ENCODE results near the gene MLPH.
A peak's percentile ranks its signal among the peaks of the same experiment; 100 is the strongest.

The MLPH gene

DNA sequence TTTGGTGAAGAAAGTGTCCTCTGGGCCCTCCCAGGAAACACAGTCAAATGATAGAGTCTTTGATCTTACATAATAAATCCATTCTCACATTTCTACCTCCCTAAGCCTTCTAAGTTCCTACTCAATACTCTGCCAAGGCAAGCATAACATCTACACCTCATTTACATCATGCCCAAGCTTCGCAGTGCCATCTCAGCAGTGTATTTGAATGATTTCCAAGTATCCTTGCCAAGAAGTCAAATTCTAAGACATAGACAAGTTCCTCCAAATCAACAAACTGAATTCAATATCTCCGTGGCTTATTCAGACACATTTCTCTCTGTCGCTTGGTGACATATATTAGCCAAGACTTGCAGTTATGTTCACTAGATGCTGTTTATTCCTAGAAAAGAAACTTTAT, 8.1 kb upstream of the MLPH start:
- no peaks in the 10 kb centered on the region for H3K27me3 ChIP-seq (ENCODE audit: control insufficient read depth in 1 of 2, insufficient read depth in 1 of 2, low read length in 2 of 2)
- H2AFZ ChIP-seq (ENCODE audit: low read depth, low read length), result no peak overlapping the region
- no peak overlapping the region for H2BK120ac ChIP-seq (ENCODE audit: low read depth, low read length)
- no peak overlapping the region for H3K18ac ChIP-seq (ENCODE audit: low read depth in 1 of 2, low read length in 2 of 2)
- no peak overlapping the region for H4K91ac ChIP-seq (ENCODE audit: low read length)
- no peak overlapping the region for H3K23ac ChIP-seq (ENCODE audit: low read length in 2 of 2)
- H3K4me2 ChIP-seq (ENCODE audit: low read length, poor library complexity, severe bottlenecking), result no peak overlapping the region
- no peak overlapping the region for H3K4ac ChIP-seq (ENCODE audit: low read depth in 1 of 2, low read length in 2 of 2)
- no peak overlapping the region for H3K4me3 ChIP-seq (ENCODE audit: insufficient read depth in 1 of 2, low read depth in 1 of 2, low read length in 2 of 2)
- no peak overlapping the region for H2BK5ac ChIP-seq (ENCODE audit: low read depth, low read length, poor library complexity, severe bottlenecking)
- H3K14ac ChIP-seq (ENCODE audit: low read length in 2 of 2), result no peak overlapping the region
- no peaks in the 10 kb centered on the region for H3K36me3 ChIP-seq (ENCODE audit: control insufficient read depth in 1 of 2, insufficient read depth in 2 of 2, low read depth in 1 of 2, low read length in 2 of 2)
- DNase-seq, result no peak
- H3K9ac ChIP-seq (ENCODE audit: low read length), result no peak overlapping the region
- no peaks in the 10 kb centered on the region for H3K9me3 ChIP-seq (ENCODE audit: control insufficient read depth, low read length)
- H3K79me1 ChIP-seq (replicated peaks; ENCODE audit: low read length, poor library complexity, severe bottlenecking), result no peaks in the 10 kb centered on the region
- no peak overlapping the region for H3K27ac ChIP-seq (ENCODE audit: low read length, poor library complexity, severe bottlenecking)
- peaks cover 23% of the 10 kb centered on the region for H3K4me1 ChIP-seq (ENCODE audit: control insufficient read depth, insufficient read depth, low read depth, low read length)
- no peak overlapping the region for H2BK12ac ChIP-seq (ENCODE audit: low read length in 2 of 2)
- no peak overlapping the region for H2AK5ac ChIP-seq (ENCODE audit: low read length, severe bottlenecking)
- 95% methylated on average over 1 of the region's 3 CpGs for WGBS
- no peak overlapping the region for H4K8ac ChIP-seq (ENCODE audit: low read length)
- H2BK15ac ChIP-seq (ENCODE audit: low read depth, poor library complexity, severe bottlenecking), result no peak overlapping the region

DNA sequence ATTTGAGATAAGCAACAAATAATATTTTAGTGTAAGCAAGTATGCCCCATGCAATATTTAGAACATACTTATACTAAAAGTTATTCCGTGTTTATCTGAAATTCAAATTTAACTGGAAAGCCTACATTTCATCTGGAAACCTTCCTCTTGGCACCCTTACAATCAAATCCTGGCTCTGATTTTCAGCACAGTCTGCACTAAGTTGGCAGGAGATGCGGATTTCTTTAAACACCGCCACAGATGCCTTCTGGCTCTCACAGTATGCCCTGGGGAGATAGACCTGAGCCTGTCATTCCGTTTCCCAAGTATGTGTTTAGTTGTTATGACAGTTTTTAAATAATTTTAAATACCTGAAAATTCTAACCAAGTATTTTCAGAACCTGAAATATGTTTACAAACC, 7.3 kb upstream of the MLPH start:
- H3K4me1 ChIP-seq (ENCODE audit: control insufficient read depth, insufficient read depth, low read depth, low read length), result peaks cover 16% of the 10 kb centered on the region
- no peak overlapping the region for H3K4me2 ChIP-seq (ENCODE audit: low read length, poor library complexity, severe bottlenecking)
- H3K14ac ChIP-seq (ENCODE audit: low read length in 2 of 2), result no peak overlapping the region
- peaks cover 1% of the 10 kb centered on the region for H3K79me1 ChIP-seq (replicated peaks; ENCODE audit: low read length, poor library complexity, severe bottlenecking)
- no peak for DNase-seq
- no peak overlapping the region for H2BK15ac ChIP-seq (ENCODE audit: low read depth, poor library complexity, severe bottlenecking)
- no peak overlapping the region for H4K8ac ChIP-seq (ENCODE audit: low read length)
- H3K4me3 ChIP-seq (ENCODE audit: insufficient read depth in 1 of 2, low read depth in 1 of 2, low read length in 2 of 2), result no peak overlapping the region
- no peaks in the 10 kb centered on the region for H3K36me3 ChIP-seq (ENCODE audit: control insufficient read depth in 1 of 2, insufficient read depth in 2 of 2, low read depth in 1 of 2, low read length in 2 of 2)
- H2BK120ac ChIP-seq (ENCODE audit: low read depth, low read length), result no peak overlapping the region
- no peak overlapping the region for H4K91ac ChIP-seq (ENCODE audit: low read length)
- no peak overlapping the region for H3K27ac ChIP-seq (ENCODE audit: low read length, poor library complexity, severe bottlenecking)
- H2AK5ac ChIP-seq (ENCODE audit: low read length, severe bottlenecking), result no peak overlapping the region
- WGBS, result 99% methylated on average over 2 of the region's 4 CpGs
- no peak overlapping the region for H2AFZ ChIP-seq (ENCODE audit: low read depth, low read length)
- H3K18ac ChIP-seq (ENCODE audit: low read depth in 1 of 2, low read length in 2 of 2), result no peak overlapping the region
- H3K23ac ChIP-seq (ENCODE audit: low read length in 2 of 2), result no peak overlapping the region
- no peaks in the 10 kb centered on the region for H3K27me3 ChIP-seq (ENCODE audit: control insufficient read depth in 1 of 2, insufficient read depth in 1 of 2, low read length in 2 of 2)
- H3K9me3 ChIP-seq (ENCODE audit: control insufficient read depth, low read length), result no peaks in the 10 kb centered on the region
- H2BK12ac ChIP-seq (ENCODE audit: low read length in 2 of 2), result no peak overlapping the region
- H3K4ac ChIP-seq (ENCODE audit: low read depth in 1 of 2, low read length in 2 of 2), result no peak overlapping the region
- H3K9ac ChIP-seq (ENCODE audit: low read length), result no peak overlapping the region
- no peak overlapping the region for H2BK5ac ChIP-seq (ENCODE audit: low read depth, low read length, poor library complexity, severe bottlenecking)

DNA sequence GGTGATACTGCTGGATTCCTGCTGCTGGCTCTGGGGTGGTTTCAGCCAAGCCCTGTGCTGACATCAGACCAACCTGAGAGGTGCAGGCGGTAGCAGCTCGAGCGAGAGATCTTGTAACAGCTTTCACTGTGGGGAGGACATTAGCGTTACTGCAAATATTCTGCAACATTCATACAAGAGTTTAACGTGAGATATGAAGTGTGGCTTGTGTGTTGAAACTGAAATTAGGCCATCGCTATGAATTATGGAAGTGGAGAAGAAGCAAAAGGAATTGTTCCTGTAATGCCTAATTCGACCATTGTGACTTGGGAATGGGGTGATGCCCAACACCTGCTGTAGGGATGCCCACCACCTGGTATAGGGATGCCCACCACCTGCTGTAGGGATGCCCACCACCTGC, 6.5 kb upstream of the MLPH start:
- Histone ChIP-seq H2AK5ac (ENCODE audit: low read length, severe bottlenecking) (no peak overlapping the region), H2AFZ (ENCODE audit: low read depth, low read length) (no peak overlapping the region), H3K36me3 (ENCODE audit: control insufficient read depth in 1 of 2, insufficient read depth in 2 of 2, low read depth in 1 of 2, low read length in 2 of 2) (no peaks in the 10 kb centered on the region), H3K9ac (ENCODE audit: low read length) (no peak overlapping the region), H2BK12ac (ENCODE audit: low read length in 2 of 2) (peak overlapping the region; percentile 47 to 87), H3K23ac (ENCODE audit: low read length in 2 of 2) (no peak overlapping the region), H3K79me1 (replicated peaks; ENCODE audit: low read length, poor library complexity, severe bottlenecking) (peaks cover 1% of the 10 kb centered on the region), H4K91ac (ENCODE audit: low read length) (peak overlapping the region; percentile 10), H3K4me2 (ENCODE audit: low read length, poor library complexity, severe bottlenecking) (no peak overlapping the region), H3K27ac (ENCODE audit: low read length, poor library complexity, severe bottlenecking) (no peak overlapping the region), H3K9me3 (ENCODE audit: control insufficient read depth, low read length) (no peaks in the 10 kb centered on the region), H4K8ac (ENCODE audit: low read length) (no peak overlapping the region), H3K14ac (ENCODE audit: low read length in 2 of 2) (no peak overlapping the region), H3K27me3 (ENCODE audit: control insufficient read depth in 1 of 2, insufficient read depth in 1 of 2, low read length in 2 of 2) (no peaks in the 10 kb centered on the region), H3K18ac (ENCODE audit: low read depth in 1 of 2, low read length in 2 of 2) (no peak overlapping the region), H2BK120ac (ENCODE audit: low read depth, low read length) (no peak overlapping the region), H3K4me1 (ENCODE audit: control insufficient read depth, insufficient read depth, low read depth, low read length) (peaks cover 16% of the 10 kb centered on the region), H3K4me3 (ENCODE audit: insufficient read depth in 1 of 2, low read depth in 1 of 2, low read length in 2 of 2) (no peak overlapping the region), H2BK15ac (ENCODE audit: low read depth, poor library complexity, severe bottlenecking) (peak overlapping the region; percentile 73), H3K4ac (ENCODE audit: low read depth in 1 of 2, low read length in 2 of 2) (no peak overlapping the region), H2BK5ac (ENCODE audit: low read depth, low read length, poor library complexity, severe bottlenecking) (no peak overlapping the region)
- DNase-seq, result no peak
- 91% methylated on average over 7 of the region's 7 CpGs for WGBS

DNA sequence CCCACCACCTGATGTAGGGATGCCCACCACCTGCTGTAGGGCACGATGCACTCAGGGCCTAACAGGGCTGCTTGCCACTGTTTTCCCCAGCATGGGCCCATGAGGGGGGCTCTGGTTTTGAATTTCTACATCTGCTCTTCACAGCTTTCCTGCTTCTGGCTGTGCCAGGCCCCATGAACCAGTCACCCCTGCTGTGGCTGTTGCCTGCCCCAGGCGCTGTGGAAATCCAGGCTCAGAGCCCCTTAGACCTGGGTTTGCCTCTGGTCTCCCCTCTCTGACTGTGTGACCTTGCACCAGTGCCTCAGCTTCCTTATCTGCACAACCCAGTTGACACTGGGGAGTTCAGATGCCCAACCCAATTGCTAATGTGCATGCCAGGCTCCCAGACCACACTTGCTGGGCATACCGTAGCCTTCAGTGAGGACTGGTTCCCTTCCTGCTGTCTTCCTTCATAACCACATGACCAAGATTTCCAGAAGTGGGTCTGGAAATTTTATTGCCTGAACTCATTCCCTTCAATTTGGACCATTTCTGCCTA, 6.0 kb upstream of the MLPH start:
- 93% methylated on average over 3 of the region's 3 CpGs for WGBS
- no peaks in the 10 kb centered on the region for H3K27me3 ChIP-seq (ENCODE audit: control insufficient read depth in 1 of 2, insufficient read depth in 1 of 2, low read length in 2 of 2)

More for the DNA sequence above, 6.0 kb upstream of the MLPH start:
- Histone ChIP-seq H3K4me1 (ENCODE audit: control insufficient read depth, insufficient read depth, low read depth, low read length) (peaks cover 12% of the 10 kb centered on the region), H4K91ac (ENCODE audit: low read length) (peak overlapping the region; percentile 40), H2BK15ac (ENCODE audit: low read depth, poor library complexity, severe bottlenecking) (peak overlapping the region; percentile 44), H2AFZ (ENCODE audit: low read depth, low read length) (no peak overlapping the region), H3K79me1 (replicated peaks; ENCODE audit: low read length, poor library complexity, severe bottlenecking) (peaks cover 1% of the 10 kb centered on the region), H2BK12ac (ENCODE audit: low read length in 2 of 2) (peak overlapping the region; percentile 4 to 49), H4K8ac (ENCODE audit: low read length) (peak overlapping the region; percentile 53), H3K4me3 (ENCODE audit: insufficient read depth in 1 of 2, low read depth in 1 of 2, low read length in 2 of 2) (no peak overlapping the region), H3K9me3 (ENCODE audit: control insufficient read depth, low read length) (no peaks in the 10 kb centered on the region), H3K23ac (ENCODE audit: low read length in 2 of 2) (no peak overlapping the region), H3K18ac (ENCODE audit: low read depth in 1 of 2, low read length in 2 of 2) (peak overlapping the region in 1 of 2 experiments; percentile 25), H3K4me2 (ENCODE audit: low read length, poor library complexity, severe bottlenecking) (no peak overlapping the region), H3K4ac (ENCODE audit: low read depth in 1 of 2, low read length in 2 of 2) (no peak overlapping the region), H2AK5ac (ENCODE audit: low read length, severe bottlenecking) (no peak overlapping the region), H3K9ac (ENCODE audit: low read length) (peak overlapping the region; percentile 81), H3K36me3 (ENCODE audit: control insufficient read depth in 1 of 2, insufficient read depth in 2 of 2, low read depth in 1 of 2, low read length in 2 of 2) (no peaks in the 10 kb centered on the region), H3K27ac (ENCODE audit: low read length, poor library complexity, severe bottlenecking) (no peak overlapping the region), H2BK120ac (ENCODE audit: low read depth, low read length) (no peak overlapping the region), H2BK5ac (ENCODE audit: low read depth, low read length, poor library complexity, severe bottlenecking) (no peak overlapping the region), H3K14ac (ENCODE audit: low read length in 2 of 2) (no peak overlapping the region)
- DNase-seq, result no peak
